Mesothelial cell of epicardium (in vitro differentiated cells): Measurements from ENCODE around the gene GPR151. TPM values are rescaled to one million over a fixed set of nuclear protein-coding genes. Genes with fewer than 3 reads are reported as not detected.
"Not testable (repeated sequence)": the region's sequence is repeated elsewhere in the genome, so short reads cannot be mapped to it uniquely, and the experiment has no call there.

Source experiments
- DNase-seq, 2 experiments: peaks; one replicate each; pipeline ENCODE4 v3.0.0; 2021; ENCODE audit warnings: low spot score in 2 of 2; ENCODE audit not compliant: unreplicated experiment in 2 of 2
- H3K27ac Mint-ChIP-seq: 2 replicates; pipeline ENCODE4 v1.8.0; 2021; ENCODE audit warnings: mixed read lengths
- H3K27me3 Mint-ChIP-seq: 2 replicates; pipeline ENCODE4 v1.8.0; 2021; ENCODE audit warnings: low read depth, mixed read lengths
- H3K36me3 Mint-ChIP-seq: 2 replicates; pipeline ENCODE4 v1.8.0; 2021; ENCODE audit warnings: mixed read lengths
- H3K4me1 Mint-ChIP-seq: 2 replicates; pipeline ENCODE4 v1.8.0; 2021; ENCODE audit warnings: mixed read lengths
- H3K4me3 Mint-ChIP-seq: 2 replicates; pipeline ENCODE4 v1.8.0; 2021; ENCODE audit warnings: mild to moderate bottlenecking, moderate library complexity, mixed read lengths
- H3K9me3 Mint-ChIP-seq: 2 replicates; pipeline ENCODE4 v1.8.0; 2021; ENCODE audit warnings: mixed read lengths
- total RNA-seq: library from RNA; stranded (reverse); gene quantifications from 3 replicates; pipeline ENCODE4 v1.2.1, GENCODE V29; 2021
- TF ChIP-seq, protein P1 (sequence below): fragments of 200-600 bp; sonication (generic); IDR thresholded peaks from one replicate; pipeline ENCODE4 v1.5.0; 2021; ENCODE audit warnings: antibody characterized with exemption; ENCODE audit not compliant: unreplicated experiment

Gene GPR151
- not detected in 3 replicates for total RNA-seq

DNA sequence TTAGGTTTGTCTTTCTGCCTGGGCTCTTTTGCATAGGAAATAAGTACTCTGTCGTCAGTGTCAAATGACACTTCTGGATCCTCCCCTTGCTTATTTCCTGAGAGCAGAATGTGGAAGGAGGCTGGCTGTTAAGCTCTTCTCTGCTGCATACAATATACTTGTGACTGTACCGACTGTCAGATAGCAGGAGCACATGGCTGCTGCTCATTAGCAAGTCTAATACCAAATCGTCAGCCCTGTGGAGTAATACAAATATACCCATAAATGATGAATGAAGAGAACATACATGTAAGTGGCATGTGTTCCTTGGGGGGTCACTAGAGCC is at the start of gene GPR151:
GPR151 (minus strand) TSS at position 40 of the 325 bp plus-strand sequence. CDS start 77 bp downstream, outside the sequence.
- Mint-ChIP-seq H3K27ac (no peak within 1 kb of the TSS), H3K9me3 (no peaks in the 10 kb centered on the region), H3K27me3 (no peaks in the 10 kb centered on the region), H3K4me1 (peaks cover 3% of the 10 kb centered on the region), H3K4me3 (no peak within 1 kb of the TSS), H3K36me3 (peaks cover under 1% of the 10 kb centered on the region)
- TF ChIP-seq, protein P1, sequence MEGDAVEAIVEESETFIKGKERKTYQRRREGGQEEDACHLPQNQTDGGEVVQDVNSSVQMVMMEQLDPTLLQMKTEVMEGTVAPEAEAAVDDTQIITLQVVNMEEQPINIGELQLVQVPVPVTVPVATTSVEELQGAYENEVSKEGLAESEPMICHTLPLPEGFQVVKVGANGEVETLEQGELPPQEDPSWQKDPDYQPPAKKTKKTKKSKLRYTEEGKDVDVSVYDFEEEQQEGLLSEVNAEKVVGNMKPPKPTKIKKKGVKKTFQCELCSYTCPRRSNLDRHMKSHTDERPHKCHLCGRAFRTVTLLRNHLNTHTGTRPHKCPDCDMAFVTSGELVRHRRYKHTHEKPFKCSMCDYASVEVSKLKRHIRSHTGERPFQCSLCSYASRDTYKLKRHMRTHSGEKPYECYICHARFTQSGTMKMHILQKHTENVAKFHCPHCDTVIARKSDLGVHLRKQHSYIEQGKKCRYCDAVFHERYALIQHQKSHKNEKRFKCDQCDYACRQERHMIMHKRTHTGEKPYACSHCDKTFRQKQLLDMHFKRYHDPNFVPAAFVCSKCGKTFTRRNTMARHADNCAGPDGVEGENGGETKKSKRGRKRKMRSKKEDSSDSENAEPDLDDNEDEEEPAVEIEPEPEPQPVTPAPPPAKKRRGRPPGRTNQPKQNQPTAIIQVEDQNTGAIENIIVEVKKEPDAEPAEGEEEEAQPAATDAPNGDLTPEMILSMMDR, result no peak
- DNase-seq, result no peak

DNA sequence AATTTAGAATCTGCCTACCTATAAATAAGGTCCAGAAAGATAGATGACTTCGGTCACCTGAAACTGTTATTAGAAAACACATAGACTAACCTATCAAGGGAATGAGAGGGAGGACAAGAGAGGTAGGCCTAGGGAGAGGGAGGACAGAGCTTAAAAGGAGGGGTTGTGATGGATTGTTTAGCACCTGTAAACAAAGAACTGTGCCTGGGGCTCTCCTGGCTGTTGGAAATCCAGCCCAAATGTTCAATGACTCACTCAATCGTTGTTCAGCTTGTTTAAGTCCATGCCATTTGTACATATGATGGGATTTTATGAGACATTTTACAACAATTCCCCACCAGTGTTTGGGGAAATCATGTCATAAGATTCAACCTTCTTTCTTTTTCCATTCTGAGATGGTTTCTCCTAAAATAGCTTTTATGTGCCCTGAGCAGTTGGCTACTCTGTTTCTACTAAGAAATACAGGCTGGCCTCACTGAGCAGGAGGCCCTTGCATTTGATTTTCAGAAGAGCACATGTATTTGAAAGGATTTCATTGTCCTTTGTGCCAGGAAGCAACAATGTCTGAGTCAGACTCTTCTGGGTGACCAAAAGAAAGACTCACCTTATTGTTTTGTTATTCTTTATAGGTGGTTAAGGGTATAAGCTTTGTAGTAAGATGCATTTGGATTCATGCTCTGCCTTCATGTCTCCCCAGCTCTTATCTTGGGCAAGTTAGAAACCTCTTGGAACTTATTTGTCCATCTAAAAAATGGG is 48.2 kb upstream of the GPR151 start:
- Mint-ChIP-seq H3K36me3 (no peaks in the 10 kb centered on the region), H3K27ac (no peak overlapping the region), H3K4me3 (no peak overlapping the region), H3K27me3 (no peaks in the 10 kb centered on the region), H3K9me3 (no peaks in the 10 kb centered on the region), H3K4me1 (peaks cover 24% of the 10 kb centered on the region)
- TF ChIP-seq, protein P1, result no peak
- no peak for DNase-seq

DNA sequence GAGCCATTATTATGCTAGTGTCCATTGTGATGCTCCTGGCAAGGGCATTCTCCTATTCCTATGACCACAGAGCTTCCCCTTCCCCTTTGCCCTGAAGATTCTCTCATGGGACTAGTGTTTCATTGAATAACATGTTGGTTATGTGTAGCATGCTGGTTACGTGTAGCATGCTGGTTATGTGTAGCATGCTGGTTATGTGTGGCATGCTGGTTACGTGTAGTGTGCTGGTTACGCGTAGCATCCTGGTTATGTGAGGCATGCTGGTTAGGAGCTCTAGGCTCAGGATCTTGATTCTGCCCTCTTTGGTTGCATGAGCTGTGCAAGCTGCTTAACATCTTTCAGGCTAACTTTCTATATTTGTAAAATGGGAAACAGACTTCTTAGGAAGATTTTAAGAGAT is 46.5 kb upstream of the GPR151 start:
- H3K4me3 Mint-ChIP-seq, result no peak overlapping the region
- H3K4me1 Mint-ChIP-seq, result peaks cover 24% of the 10 kb centered on the region
- DNase-seq, result no peak
- peaks cover 2% of the 10 kb centered on the region for H3K36me3 Mint-ChIP-seq
- H3K27me3 Mint-ChIP-seq, result no peaks in the 10 kb centered on the region
- H3K27ac Mint-ChIP-seq, result no peak overlapping the region
- TF ChIP-seq, protein P1, result no peak
- peaks cover 9% of the 10 kb centered on the region for H3K9me3 Mint-ChIP-seq

DNA sequence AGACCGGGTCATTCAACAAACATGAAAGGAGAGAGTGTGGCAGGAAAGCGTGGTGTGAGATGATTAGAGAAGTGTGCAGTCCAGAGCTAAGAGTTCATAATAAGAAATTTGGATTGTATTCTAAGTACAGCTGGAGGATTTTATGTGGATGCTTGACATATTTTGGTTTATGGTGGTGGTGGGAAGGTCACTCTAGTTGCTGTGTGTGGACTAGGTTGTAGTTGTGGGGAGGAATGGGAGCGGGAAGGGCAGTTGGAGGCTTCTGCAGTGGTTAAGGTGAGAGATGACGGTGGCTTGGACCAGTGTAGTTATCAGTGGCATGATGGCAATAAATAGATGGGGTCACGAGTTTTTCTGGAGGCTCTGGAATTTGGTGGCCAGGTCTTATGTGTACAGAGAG is 45.7 kb upstream of the GPR151 start:
- TF ChIP-seq, protein P1, result no peak
- no peak overlapping the region for H3K4me3 Mint-ChIP-seq
- H3K4me1 Mint-ChIP-seq, result peaks cover 24% of the 10 kb centered on the region
- H3K36me3 Mint-ChIP-seq, result peaks cover 2% of the 10 kb centered on the region
- no peak overlapping the region for H3K27ac Mint-ChIP-seq
- H3K27me3 Mint-ChIP-seq, result no peaks in the 10 kb centered on the region
- DNase-seq, result no peak
- H3K9me3 Mint-ChIP-seq, result peaks cover 10% of the 10 kb centered on the region

DNA sequence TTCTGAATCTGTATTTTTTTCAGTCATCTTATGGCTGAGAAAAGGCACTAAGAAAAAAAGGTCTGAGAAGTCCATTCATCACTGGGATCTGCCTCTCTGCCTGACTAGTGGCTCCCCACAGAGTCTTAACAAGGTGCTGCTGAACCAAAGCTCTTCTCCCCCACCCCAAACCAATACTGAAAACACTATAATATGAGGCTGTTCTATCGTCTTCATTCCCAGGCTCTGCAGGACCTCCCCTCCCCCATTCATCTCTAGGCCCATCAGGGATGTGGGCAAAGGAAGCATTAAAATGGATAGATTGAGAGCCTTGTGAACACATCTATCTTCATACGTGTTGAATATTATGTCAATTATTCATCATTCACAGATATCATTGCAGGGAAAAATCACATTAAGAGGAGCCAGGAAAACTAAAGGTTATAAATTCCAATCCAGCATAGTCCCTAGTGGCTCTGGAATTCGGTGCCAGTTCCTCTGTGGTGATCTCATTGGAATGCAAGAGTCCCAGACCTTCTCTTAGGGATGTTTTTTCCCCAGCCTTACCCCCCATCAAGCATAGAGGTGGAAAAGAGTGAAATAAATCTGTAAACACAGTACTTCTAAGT is 44.3 kb upstream of the GPR151 start:
- DNase-seq, result no peak
- H3K27me3 Mint-ChIP-seq, result no peaks in the 10 kb centered on the region
- H3K9me3 Mint-ChIP-seq, result peaks cover 14% of the 10 kb centered on the region
- no peak overlapping the region for H3K4me3 Mint-ChIP-seq
- H3K27ac Mint-ChIP-seq, result peak overlapping the region; percentile 41
- TF ChIP-seq, protein P1, result no peak
- H3K36me3 Mint-ChIP-seq, result peaks cover 2% of the 10 kb centered on the region
- H3K4me1 Mint-ChIP-seq, result peaks cover 20% of the 10 kb centered on the region

DNA sequence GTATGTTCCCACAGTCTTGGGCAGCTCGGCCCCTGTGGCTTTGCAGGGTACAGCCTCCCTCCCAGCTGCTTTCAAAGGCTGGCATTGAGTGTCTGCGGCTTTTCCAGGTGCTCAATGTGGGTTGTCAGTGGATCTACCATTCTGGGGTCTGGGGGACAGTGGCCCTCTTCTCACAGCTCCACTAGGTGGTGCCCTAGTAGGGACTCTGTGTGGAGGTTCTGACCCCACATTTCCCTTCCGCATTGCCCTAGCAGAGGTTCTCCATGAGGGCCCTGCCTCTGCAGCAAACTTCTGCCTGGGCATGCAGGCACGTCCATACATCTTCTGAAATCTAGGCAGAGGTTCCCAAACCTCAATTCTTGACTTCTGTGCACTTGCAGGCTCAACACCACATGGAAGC is 40.9 kb upstream of the GPR151 start:
- not testable (repeated sequence) for H3K27me3 Mint-ChIP-seq, H3K4me1 Mint-ChIP-seq, H3K4me3 Mint-ChIP-seq, H3K36me3 Mint-ChIP-seq, DNase-seq, H3K27ac Mint-ChIP-seq
- peaks cover 14% of the 10 kb centered on the region for H3K9me3 Mint-ChIP-seq
